NOMO-1 treated with DMSO at 0.1 percent for 48 hours (cell line): ENCODE results near the gene ZNF280C.
"Not testable (repeated sequence)": the region's sequence is repeated elsewhere in the genome, so short reads cannot be mapped to it uniquely, and the experiment has no call there.

Source experiments
- DNase-seq: peaks from one replicate; lab custom pipeline; 2025; ENCODE audit not compliant: unreplicated experiment; lab: John Stamatoyannopoulos, UW

The ZNF280C gene, protein sequence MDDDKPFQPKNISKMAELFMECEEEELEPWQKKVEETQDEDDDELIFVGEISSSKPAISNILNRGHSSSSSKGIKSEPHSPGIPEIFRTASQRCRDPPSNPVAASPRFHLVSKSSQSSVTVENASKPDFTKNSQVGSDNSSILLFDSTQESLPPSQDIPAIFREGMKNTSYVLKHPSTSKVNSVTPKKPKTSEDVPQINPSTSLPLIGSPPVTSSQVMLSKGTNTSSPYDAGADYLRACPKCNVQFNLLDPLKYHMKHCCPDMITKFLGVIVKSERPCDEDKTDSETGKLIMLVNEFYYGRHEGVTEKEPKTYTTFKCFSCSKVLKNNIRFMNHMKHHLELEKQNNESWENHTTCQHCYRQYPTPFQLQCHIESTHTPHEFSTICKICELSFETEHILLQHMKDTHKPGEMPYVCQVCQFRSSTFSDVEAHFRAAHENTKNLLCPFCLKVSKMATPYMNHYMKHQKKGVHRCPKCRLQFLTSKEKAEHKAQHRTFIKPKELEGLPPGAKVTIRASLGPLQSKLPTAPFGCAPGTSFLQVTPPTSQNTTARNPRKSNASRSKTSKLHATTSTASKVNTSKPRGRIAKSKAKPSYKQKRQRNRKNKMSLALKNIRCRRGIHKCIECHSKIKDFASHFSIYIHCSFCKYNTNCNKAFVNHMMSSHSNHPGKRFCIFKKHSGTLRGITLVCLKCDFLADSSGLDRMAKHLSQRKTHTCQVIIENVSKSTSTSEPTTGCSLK

DNA sequence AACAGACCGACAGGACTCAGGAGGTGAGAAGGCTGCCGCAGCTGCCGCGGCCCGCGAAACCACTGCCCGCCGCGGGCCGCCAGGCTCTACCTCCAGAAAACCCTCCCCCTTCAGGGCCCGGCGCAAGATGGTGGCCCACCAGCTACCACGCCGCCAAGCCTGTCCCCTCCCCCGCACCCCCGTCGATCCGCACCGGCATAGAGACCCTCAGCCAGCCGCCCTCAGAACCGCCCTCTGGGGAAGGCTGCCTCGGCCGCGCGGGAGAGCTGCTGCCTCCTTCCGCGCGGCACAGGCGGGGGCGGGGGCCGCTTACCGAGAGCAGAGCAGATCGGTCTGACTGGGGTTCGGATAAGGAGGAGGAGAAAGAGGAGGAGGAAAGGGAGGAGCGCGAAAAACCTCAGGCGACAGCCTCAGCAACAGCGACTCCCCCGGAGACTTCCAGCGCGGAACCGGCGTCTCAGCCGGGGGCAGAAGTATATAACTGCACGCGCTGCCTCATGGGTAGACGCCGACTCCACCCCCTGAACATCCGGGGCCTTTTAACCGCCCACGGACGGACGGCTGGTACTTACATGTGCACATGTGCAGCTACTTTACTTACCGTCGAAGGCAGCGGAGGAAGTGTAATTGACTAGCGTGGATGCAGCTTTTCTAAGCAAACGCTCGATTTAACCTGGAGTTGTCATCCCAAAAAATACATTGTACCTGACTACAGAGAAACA is at the start of gene ZNF280C:
Gene ZNF280C, minus strand, starts transcription at position 451 of the 722 bp plus-strand sequence. CDS start 8,450 bp downstream, outside the sequence.
- DNase-seq: peak; percentile 90

GRCh38 chrX:130304587-130305368 is 36.1 kb upstream of the ZNF280C start:
- DNase-seq: no peak

GRCh38 chrX:130301977-130302376 is 33.3 kb upstream of the ZNF280C start:
- DNase-seq: no peak

DNA sequence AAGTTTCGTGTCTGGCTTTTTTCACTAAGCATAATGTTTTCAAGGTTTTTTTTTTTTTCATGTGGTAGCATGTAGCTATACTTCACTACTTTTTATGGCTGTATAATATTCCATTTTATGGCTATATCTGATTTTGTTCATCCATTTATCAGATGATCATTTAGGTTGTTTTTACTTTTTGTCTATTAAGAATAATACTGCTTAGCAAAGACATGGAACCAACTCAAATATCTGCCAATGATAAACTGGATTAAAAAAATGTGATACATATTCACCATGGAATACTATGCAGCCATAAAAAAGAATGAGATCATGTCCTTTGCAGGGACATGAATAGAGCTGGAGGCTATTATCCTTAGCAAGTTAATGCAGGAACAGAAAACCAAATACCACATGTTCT is 32.7 kb upstream of the ZNF280C start:
- DNase-seq: no peak

GRCh38 chrX:130300010-130300282 is 31.2 kb upstream of the ZNF280C start:
- DNase-seq: no peak

- no peak for DNase-seq
These were observed 30.7 kb upstream of the ZNF280C start for GRCh38 chrX:130299279-130300009.

DNA sequence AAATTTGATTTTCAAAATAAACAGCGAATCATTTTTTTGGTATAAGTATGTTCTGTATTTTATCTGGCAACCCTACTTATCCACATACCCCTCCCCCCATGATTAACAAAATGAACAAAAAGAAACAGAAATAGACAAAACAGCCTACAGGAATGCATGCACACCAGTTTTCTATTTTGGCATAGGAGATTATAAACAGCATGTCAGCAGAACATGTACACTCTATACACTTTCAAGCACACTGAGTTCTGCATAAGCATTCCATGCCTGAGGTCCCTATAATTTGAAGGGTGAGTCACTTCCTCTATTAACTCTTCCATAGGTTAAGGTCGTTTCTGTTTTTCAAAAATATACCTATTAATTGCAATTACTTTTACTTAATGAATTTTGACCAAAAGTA is 28.0 kb upstream of the ZNF280C start:
- no peak for DNase-seq

DNA sequence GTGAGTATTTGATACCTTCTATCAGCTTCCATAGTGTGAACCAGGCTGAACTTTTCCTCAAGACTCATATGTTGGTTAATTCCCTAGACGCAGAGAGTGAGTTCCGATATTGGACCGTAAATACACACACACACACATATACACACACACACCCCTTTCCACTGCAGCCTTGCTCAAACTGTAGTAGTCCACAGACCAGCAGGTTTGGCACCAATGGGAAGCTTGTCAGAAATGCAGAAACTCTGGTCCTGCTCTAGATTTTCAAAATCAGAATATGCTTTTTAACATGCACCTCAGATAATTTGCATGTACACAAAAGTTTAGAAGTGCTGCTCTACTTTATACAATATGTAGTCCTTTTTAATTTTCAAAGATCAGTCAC is 27.6 kb upstream of the ZNF280C start:
- DNase-seq: no peak

DNA sequence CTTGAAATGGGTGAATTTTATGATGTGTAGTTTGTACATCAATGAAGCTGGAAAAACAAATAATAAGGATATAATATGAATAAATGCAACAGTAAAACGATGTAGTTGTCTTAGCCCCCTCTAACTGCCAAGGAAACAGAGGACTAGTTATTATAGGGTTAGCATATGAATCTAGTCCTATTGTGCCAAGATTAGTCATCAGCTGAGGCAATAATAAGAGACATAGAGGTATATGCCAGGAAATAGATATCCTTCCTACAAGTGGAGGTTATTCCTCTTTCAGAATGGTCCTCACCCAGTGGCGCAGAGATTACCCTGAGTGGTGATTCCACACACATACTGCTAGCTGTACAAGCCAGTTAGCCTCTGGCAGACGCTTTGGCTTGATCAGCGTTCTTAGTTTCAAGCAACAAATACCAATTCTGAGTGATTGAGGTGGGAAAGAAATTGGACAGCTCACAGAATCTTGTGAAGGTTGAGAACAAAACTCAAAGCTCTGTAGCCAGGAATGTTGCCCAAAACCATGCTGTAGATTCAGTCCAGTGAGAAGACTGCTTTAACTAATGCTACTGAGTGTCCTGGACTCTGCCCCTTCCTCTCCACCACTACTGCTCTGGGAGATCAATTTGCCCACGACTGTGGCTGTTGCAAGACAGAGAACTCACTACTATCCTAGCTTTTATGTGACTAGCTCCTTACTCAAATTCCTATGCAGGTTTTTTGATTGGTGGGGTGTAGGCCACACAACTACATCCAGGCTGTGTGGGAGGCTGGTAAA is 27.0 kb upstream of the ZNF280C start:
- DNase-seq: no peak

GRCh38 chrX:130287071-130287770 is 18.5 kb upstream of the ZNF280C start:
- no peak for DNase-seq

DNA sequence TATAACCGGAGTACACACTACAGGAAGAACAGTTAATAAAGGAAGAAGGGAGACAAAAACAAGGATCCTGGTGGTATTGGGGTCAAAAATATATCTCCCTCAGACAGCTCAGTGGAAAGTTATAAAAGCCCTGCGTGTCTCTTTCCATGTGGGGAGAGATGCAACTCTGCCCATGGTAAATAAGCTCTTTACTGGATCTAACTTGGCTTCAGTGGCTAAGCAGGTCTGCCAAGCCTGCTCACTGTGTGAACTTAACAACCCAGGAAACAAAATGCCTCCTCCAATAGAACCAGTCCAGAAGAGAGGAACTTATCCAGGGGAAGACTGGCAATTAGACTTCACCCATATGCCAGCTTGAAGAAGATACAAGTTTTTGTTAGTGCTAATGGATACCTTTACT is 17.0 kb upstream of the ZNF280C start:
- DNase-seq: no peak

GRCh38 chrX:130285069-130285620 is 16.4 kb upstream of the ZNF280C start:
- no peak for DNase-seq

DNA sequence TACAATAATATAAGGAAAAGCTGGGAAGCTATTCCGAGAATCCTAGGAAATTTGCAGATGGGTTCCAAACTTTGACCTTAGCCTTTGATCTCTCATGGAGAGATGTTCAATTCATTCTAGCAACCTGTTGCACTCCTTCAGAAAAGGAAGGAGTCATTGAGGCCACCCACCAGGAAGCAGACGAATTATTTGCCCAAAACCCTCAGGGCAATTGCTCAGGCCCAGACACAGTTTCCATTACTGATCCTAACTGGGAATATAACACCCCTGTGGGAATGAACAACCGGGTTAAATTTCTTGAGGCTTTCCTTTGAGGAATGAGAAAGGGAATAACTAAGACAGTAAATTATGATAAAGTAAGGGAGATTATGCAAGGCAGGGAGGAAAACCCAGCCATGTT is 13.5 kb upstream of the ZNF280C start:
- no peak for DNase-seq

- DNase-seq: no peak
These were observed 12.2 kb upstream of the ZNF280C start for GRCh38 chrX:130280901-130281300.

DNA sequence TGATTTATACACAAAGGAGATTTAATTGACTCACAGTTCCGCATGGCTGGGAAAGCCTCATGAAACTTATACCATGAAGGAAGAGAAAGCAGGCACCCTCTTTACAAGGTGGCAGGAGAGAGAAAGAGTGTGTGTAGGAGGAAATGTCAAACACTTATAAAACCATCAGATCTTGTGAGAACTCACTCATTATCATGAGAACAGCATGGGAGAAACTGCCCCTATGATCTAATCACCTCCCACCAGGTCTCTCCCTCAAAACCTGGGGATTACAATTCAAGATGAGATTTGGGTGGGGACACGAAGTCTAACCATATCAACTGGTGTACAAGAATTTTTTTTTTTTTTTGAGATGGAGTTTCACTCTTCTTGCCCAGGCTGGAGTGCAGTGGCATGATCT is 3.6 kb upstream of the ZNF280C start:
- not testable (repeated sequence) for DNase-seq

GRCh38 chrX:130269391-130269790 is 692 bp upstream of the ZNF280C start:
- not testable (repeated sequence) for DNase-seq

DNA sequence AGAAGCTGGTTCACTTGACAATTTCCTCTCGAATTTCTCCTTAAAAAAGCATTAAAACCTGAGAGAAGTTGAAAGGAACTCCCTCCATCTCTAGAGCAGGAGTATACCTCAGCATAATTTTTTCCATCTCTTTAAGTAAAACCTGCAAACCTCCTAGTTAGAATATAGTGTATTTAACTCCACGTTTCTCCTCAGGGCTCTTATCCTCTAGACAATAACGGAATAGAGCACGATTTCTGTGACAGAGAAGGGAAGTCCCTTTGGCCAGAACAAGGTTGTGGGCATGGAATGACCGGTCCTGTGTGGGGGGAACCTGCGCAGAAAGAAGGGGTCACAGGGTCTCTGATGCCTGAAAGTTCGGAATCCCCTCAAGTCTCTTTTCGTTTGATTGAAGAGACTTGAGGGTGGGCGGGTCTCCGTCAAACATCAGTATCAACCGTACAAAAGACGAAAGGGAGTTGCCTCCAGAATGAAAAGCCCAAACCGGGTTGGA is 697 bp downstream of the ZNF280C start:
- no peak for DNase-seq

DNA sequence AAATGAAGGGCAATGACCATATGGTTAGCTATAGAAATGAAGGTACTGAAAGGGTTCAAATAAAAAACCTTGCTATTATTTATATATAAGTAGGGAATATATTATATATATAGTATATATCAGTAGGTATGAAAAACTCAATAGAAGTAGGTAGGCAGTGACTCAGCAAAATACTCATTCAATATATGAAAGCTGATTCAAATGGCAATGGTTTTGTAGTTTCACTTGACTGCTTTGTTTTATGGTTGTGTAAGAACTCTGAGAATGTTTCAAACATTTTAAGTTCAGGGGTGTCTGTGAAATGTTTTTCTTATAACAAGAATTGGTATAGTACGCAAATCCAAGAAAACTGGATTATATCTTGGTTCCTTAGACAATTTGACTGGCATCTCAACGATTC is 4.1 kb downstream of the ZNF280C start:
- DNase-seq: no peak

- DNase-seq: no peak
These were observed 5.7 kb downstream of the ZNF280C start for GRCh38 chrX:130263016-130263415.
